KG1 (cell line): ENCODE measurements around the gene CYP4F8.
"Not testable (repeated sequence)": the region's sequence is repeated elsewhere in the genome, so short reads cannot be mapped to it uniquely, and the experiment has no call there.

Experiments used
- DNase-seq: peaks from one replicate; lab custom pipeline; 2025; lab: John Stamatoyannopoulos, UW

Gene CYP4F8

GRCh38 chr19:15644816-15645215 is 29.8 kb downstream of the CYP4F8 start:
- DNase-seq, result no peak

GRCh38 chr19:15649526-15649925 is 34.5 kb downstream of the CYP4F8 start:
- DNase-seq, result no peak

- not testable (repeated sequence) for DNase-seq
These were observed 35.1 kb downstream of the CYP4F8 start for GRCh38 chr19:15650123-15650522.

- DNase-seq, result no peak
These were observed 36.8 kb downstream of the CYP4F8 start for GRCh38 chr19:15651791-15652190.

GRCh38 chr19:15652559-15653278 is 37.7 kb downstream of the CYP4F8 start:
- DNase-seq, result no peak

- no peak for DNase-seq
These were observed 41.4 kb downstream of the CYP4F8 start for GRCh38 chr19:15656467-15656866.

GRCh38 chr19:15663247-15663646 is 48.2 kb downstream of the CYP4F8 start:
- no peak for DNase-seq

- DNase-seq, result no peak
These were observed 51.2 kb downstream of the CYP4F8 start for GRCh38 chr19:15666186-15666585.

GRCh38 chr19:15666883-15667282 is 51.9 kb downstream of the CYP4F8 start:
- no peak for DNase-seq

GRCh38 chr19:15669440-15669839 is 54.4 kb downstream of the CYP4F8 start:
- no peak for DNase-seq

- DNase-seq, result no peak
These were observed 54.9 kb downstream of the CYP4F8 start for GRCh38 chr19:15669891-15670290.

- DNase-seq, result no peak
These were observed 56.3 kb downstream of the CYP4F8 start for GRCh38 chr19:15671237-15671821.

- no peak for DNase-seq
These were observed 57.0 kb downstream of the CYP4F8 start for GRCh38 chr19:15671891-15672579.

GRCh38 chr19:15672580-15673175 is 57.7 kb downstream of the CYP4F8 start, which contains the start of gene CYP4F12:
Gene CYP4F12 (plus strand): TSS chr19:15673087. CDS start chr19:15673530, 443 bp downstream.
- no peak for DNase-seq

GRCh38 chr19:15673176-15673654 is 58.2 kb downstream of the CYP4F8 start:
- DNase-seq, result no peak

- no peak for DNase-seq
These were observed 60.5 kb downstream of the CYP4F8 start for GRCh38 chr19:15675560-15675959.

- no peak for DNase-seq
These were observed 64.1 kb downstream of the CYP4F8 start for GRCh38 chr19:15679089-15679488.

GRCh38 chr19:15679865-15680264 is 64.8 kb downstream of the CYP4F8 start:
- not testable (repeated sequence) for DNase-seq
